Astrocyte (in vitro differentiated cells and primary cell): Measurements from ENCODE around the gene ZNF516. TPM values are rescaled to one million over a fixed set of nuclear protein-coding genes. Genes with fewer than 3 reads are reported as not detected.

Experiments used
- DNase-seq: peaks from one replicate; pipeline ENCODE4 v3.0.0-alpha.2; 2010; ENCODE audit warnings: low read depth
- FAIRE-seq: peaks from 2 replicates; lab custom pipeline; 2011; peaks lifted over from hg19 to GRCh38; lab: Jason Lieb, UNC
- H2AFZ ChIP-seq: 2 replicates; pipeline ENCODE4 v1.6.0; 2012; ENCODE audit warnings: low read depth, low read length, inconsistent platforms
- H3K27ac ChIP-seq: 2 replicates; pipeline ENCODE4 v1.5.1; 2011; ENCODE audit warnings: low read depth, low read length, inconsistent platforms
- H3K27me3 ChIP-seq: 2 replicates; pipeline ENCODE4 v1.6.0; 2011; ENCODE audit warnings: low read length, inconsistent platforms; ENCODE audit not compliant: insufficient read depth
- H3K36me3 ChIP-seq: 2 replicates; pipeline ENCODE4 v1.5.1; 2011; ENCODE audit warnings: low read length, inconsistent platforms; ENCODE audit not compliant: insufficient read depth
- H3K4me1 ChIP-seq: 2 replicates; pipeline ENCODE4 v1.5.1; 2011; ENCODE audit warnings: low read length, inconsistent platforms; ENCODE audit not compliant: insufficient read depth
- H3K4me2 ChIP-seq: 2 replicates; pipeline ENCODE4 v1.6.0; 2012; ENCODE audit warnings: low read length, inconsistent platforms
- H3K4me3 ChIP-seq: 2 replicates; pipeline ENCODE4 v1.5.1; 2011; ENCODE audit warnings: low read depth, mild to moderate bottlenecking, low read length, inconsistent platforms; ENCODE audit not compliant: insufficient read depth
- H3K79me2 ChIP-seq: 2 replicates; pipeline ENCODE4 v1.6.0; 2012; ENCODE audit warnings: mild to moderate bottlenecking, low read length, inconsistent platforms; ENCODE audit not compliant: insufficient read depth
- H3K9ac ChIP-seq: 2 replicates; pipeline ENCODE4 v1.6.0; 2012; ENCODE audit warnings: mild to moderate bottlenecking, low read length, inconsistent platforms
- H3K9me3 ChIP-seq: 2 replicates; pipeline ENCODE4 v1.5.1; 2012; ENCODE audit warnings: low read depth, mild to moderate bottlenecking, low read length, inconsistent platforms; ENCODE audit not compliant: insufficient read depth
- H4K20me1 ChIP-seq: 2 replicates; pipeline ENCODE4 v1.6.0; 2012; ENCODE audit warnings: low read length, inconsistent platforms; ENCODE audit not compliant: insufficient read depth
- H3K27ac Mint-ChIP-seq: one replicate; pipeline ENCODE4 v1.8.0; 2021; ENCODE audit warnings: mild to moderate bottlenecking, mixed read lengths; ENCODE audit not compliant: unreplicated experiment
- H3K27me3 Mint-ChIP-seq: one replicate; pipeline ENCODE4 v1.8.0; 2021; ENCODE audit warnings: low read depth, mixed read lengths; ENCODE audit not compliant: unreplicated experiment
- H3K36me3 Mint-ChIP-seq: one replicate; pipeline ENCODE4 v1.8.0; 2021; ENCODE audit warnings: low read depth, mixed read lengths; ENCODE audit not compliant: unreplicated experiment
- H3K4me1 Mint-ChIP-seq: one replicate; pipeline ENCODE4 v1.8.0; 2021; ENCODE audit warnings: low read depth, mixed read lengths; ENCODE audit not compliant: unreplicated experiment
- H3K4me3 Mint-ChIP-seq: one replicate; pipeline ENCODE4 v1.8.0; 2021; ENCODE audit warnings: mild to moderate bottlenecking, moderate library complexity, mixed read lengths; ENCODE audit not compliant: unreplicated experiment
- H3K9me3 Mint-ChIP-seq: one replicate; pipeline ENCODE4 v1.8.0; 2021; ENCODE audit warnings: mild to moderate bottlenecking, mixed read lengths; ENCODE audit not compliant: unreplicated experiment
- EZH2 ChIP-seq: IDR thresholded peaks from 2 replicates; pipeline ENCODE4 v1.6.1; 2012; ENCODE audit warnings: mild to moderate bottlenecking, low read length, inconsistent platforms; ENCODE audit not compliant: insufficient read depth
- total RNA-seq: library from RNA; stranded (reverse); gene quantifications from 2 replicates; pipeline ENCODE4 v1.2.1, GENCODE V29; 2021
- TF ChIP-seq, protein P1 (sequence below): IDR thresholded peaks from 2 replicates; pipeline ENCODE4 v1.5.1; 2011; ENCODE audit warnings: low read depth, mild to moderate bottlenecking, inconsistent platforms, low read length, moderate library complexity; ENCODE audit not compliant: insufficient read depth

ZNF516 gene
- total RNA-seq, 1 donor from 2014 or later: 59.8 TPM

DNA sequence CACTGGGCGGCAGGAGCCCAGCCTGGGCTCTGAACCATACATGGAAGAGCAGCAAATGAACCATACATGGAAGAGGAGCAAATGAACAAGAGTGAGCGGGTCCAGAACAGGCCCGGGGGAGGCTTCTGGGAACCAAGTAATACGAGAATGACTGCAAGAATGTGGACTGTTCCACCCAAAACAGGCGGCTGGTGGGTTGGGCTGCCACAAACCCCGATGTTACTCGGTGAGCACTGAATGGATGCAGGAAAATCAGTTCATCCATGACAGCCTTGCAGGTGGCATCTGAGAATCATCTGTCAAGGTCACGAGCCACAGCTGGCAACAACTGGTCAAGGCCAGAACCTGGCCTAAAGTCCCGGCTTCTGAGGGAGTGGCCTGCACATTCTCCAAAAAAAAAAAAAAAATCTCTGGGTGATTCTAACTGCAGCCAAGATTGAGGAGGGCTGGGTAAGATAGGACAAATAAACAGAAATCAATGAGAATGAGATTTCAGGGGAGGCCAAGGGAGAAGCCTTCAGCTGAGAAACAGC, 106.1 kb downstream of the ZNF516 start:
- FAIRE-seq: no peak
- no peaks in the 10 kb centered on the region for H3K9me3 ChIP-seq
- no peaks in the 10 kb centered on the region for H3K36me3 ChIP-seq
- H3K9me3 Mint-ChIP-seq: no peaks in the 10 kb centered on the region
- H3K79me2 ChIP-seq: peaks cover 79% of the 10 kb centered on the region
- H3K27ac ChIP-seq: no peak overlapping the region
- H3K27me3 Mint-ChIP-seq: no peaks in the 10 kb centered on the region
- no peak overlapping the region for H2AFZ ChIP-seq
- DNase-seq: no peak
- TF ChIP-seq, protein P1, sequence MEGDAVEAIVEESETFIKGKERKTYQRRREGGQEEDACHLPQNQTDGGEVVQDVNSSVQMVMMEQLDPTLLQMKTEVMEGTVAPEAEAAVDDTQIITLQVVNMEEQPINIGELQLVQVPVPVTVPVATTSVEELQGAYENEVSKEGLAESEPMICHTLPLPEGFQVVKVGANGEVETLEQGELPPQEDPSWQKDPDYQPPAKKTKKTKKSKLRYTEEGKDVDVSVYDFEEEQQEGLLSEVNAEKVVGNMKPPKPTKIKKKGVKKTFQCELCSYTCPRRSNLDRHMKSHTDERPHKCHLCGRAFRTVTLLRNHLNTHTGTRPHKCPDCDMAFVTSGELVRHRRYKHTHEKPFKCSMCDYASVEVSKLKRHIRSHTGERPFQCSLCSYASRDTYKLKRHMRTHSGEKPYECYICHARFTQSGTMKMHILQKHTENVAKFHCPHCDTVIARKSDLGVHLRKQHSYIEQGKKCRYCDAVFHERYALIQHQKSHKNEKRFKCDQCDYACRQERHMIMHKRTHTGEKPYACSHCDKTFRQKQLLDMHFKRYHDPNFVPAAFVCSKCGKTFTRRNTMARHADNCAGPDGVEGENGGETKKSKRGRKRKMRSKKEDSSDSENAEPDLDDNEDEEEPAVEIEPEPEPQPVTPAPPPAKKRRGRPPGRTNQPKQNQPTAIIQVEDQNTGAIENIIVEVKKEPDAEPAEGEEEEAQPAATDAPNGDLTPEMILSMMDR: no peak
- no peak for TF ChIP-seq EZH2
- no peak overlapping the region for H3K4me2 ChIP-seq
- H3K9ac ChIP-seq: no peak overlapping the region
- peaks cover 77% of the 10 kb centered on the region for H4K20me1 ChIP-seq
- no peaks in the 10 kb centered on the region for H3K4me1 ChIP-seq
- no peaks in the 10 kb centered on the region for H3K27me3 ChIP-seq
- peaks cover 14% of the 10 kb centered on the region for H3K36me3 Mint-ChIP-seq
- no peak overlapping the region for H3K4me3 ChIP-seq
- peaks cover 27% of the 10 kb centered on the region for H3K4me1 Mint-ChIP-seq
- no peak overlapping the region for H3K4me3 Mint-ChIP-seq
- H3K27ac Mint-ChIP-seq: peak overlapping the region; percentile 77

GRCh38 chr18:76388261-76388660, 106.8 kb downstream of the ZNF516 start:
- H3K4me3 ChIP-seq: no peak overlapping the region
- Mint-ChIP-seq H3K36me3 (peaks cover 14% of the 10 kb centered on the region), H3K4me1 (peaks cover 27% of the 10 kb centered on the region), H3K27ac (peak overlapping the region; percentile 77), H3K4me3 (no peak overlapping the region), H3K9me3 (no peaks in the 10 kb centered on the region), H3K27me3 (no peaks in the 10 kb centered on the region)
- peaks cover 84% of the 10 kb centered on the region for H4K20me1 ChIP-seq
- no peak overlapping the region for H3K9ac ChIP-seq
- H3K36me3 ChIP-seq: no peaks in the 10 kb centered on the region
- H3K4me2 ChIP-seq: no peak overlapping the region
- TF ChIP-seq, protein P1: no peak
- no peak for TF ChIP-seq EZH2
- H3K9me3 ChIP-seq: no peaks in the 10 kb centered on the region
- H3K4me1 ChIP-seq: no peaks in the 10 kb centered on the region
- no peak overlapping the region for H3K27ac ChIP-seq
- DNase-seq (no peak), FAIRE-seq (no peak)
- H3K79me2 ChIP-seq: peaks cover 79% of the 10 kb centered on the region
- no peaks in the 10 kb centered on the region for H3K27me3 ChIP-seq
- no peak overlapping the region for H2AFZ ChIP-seq

- Mint-ChIP-seq H3K36me3 (peaks cover 14% of the 10 kb centered on the region), H3K4me1 (peaks cover 27% of the 10 kb centered on the region), H3K4me3 (no peak overlapping the region), H3K27ac (no peak overlapping the region), H3K9me3 (no peaks in the 10 kb centered on the region), H3K27me3 (no peaks in the 10 kb centered on the region)
- Histone ChIP-seq H3K9me3 (no peaks in the 10 kb centered on the region), H3K36me3 (no peaks in the 10 kb centered on the region), H3K27me3 (no peaks in the 10 kb centered on the region), H4K20me1 (peaks cover 90% of the 10 kb centered on the region), H3K4me1 (no peaks in the 10 kb centered on the region), H3K9ac (no peak overlapping the region), H3K79me2 (peaks cover 82% of the 10 kb centered on the region), H3K4me2 (no peak overlapping the region), H3K27ac (no peak overlapping the region), H3K4me3 (no peak overlapping the region), H2AFZ (no peak overlapping the region)
- FAIRE-seq (no peak), DNase-seq (no peak)
- TF ChIP-seq EZH2: no peak
- TF ChIP-seq, protein P1: no peak
Measured at GRCh38 chr18:76387608-76388007, 107.4 kb downstream of the ZNF516 start.
